Thyroid gland (tissue), 4 donors: ENCODE data around the gene MYL10.

Experiments
- CTCF ChIP-seq, 6 experiments: fragments of 200-600 bp in 3 of 6; fragments of 450-650 bp in 3 of 6; sonication (generic) in 3 of 6; IDR thresholded peaks; one replicate each; pipeline ENCODE4 v1.5.1; 2016 to 2019; ENCODE audit warnings: antibody characterized with exemption in 6 of 6, mild to moderate bottlenecking in 2 of 6, inconsistent platforms in 1 of 6, moderate library complexity in 1 of 6
- POLR2A ChIP-seq, 2 donors: fragments of 450-650 bp; IDR thresholded peaks; one replicate each; pipeline ENCODE4 v1.6.1; 2017; ENCODE audit warnings: antibody characterized with exemption in 2 of 2, mild to moderate bottlenecking in 2 of 2, moderate library complexity in 1 of 2

- TF ChIP-seq CTCF (IDR thresholded peaks at IDR 0.05) (no peak), POLR2A (IDR thresholded peaks at IDR 0.05) (no peak)
These were observed 64.9 kb downstream of the MYL10 start for GRCh38 chr7:101563943-101564777.
